ENCODE measurements around the gene KIF25. TPM values are rescaled to one million over a fixed set of nuclear protein-coding genes. Genes with fewer than 3 reads are reported as not detected.

The KIF25 gene
- not detected for polyA plus RNA-seq (2012; ENCODE audit: insufficient read length, low read depth)

- TF ChIP-seq REST (IDR thresholded peaks at IDR 0.05; ENCODE audit: insufficient read depth in 1 of 2, low read depth in 2 of 2, low read length in 2 of 2) (no peak), POLR2AphosphoS5 (IDR thresholded peaks at IDR 0.05; ENCODE audit: low read depth, low read length) (no peak), SIN3A (IDR thresholded peaks at IDR 0.05; ENCODE audit: borderline replicate concordance, insufficient read depth, low read length) (no peak), TAF1 (IDR thresholded peaks at IDR 0.05; ENCODE audit: borderline replicate concordance, insufficient read depth, low read length) (no peak), FOXP2 (optimal IDR thresholded peaks at IDR 0.05; ENCODE audit: borderline replicate concordance, extremely low read depth, extremely low read length, insufficient read depth) (no peak)
These were observed at the start of gene KIF25 for GRCh38 chr6:167997642-167998041. Gene KIF25, plus strand, starts transcription at chr6:167997671. Its CDS starts 31,915 bp downstream, at chr6:168029586.

- TF ChIP-seq SIN3A (IDR thresholded peaks at IDR 0.05; ENCODE audit: borderline replicate concordance, insufficient read depth, low read length) (no peak), REST (IDR thresholded peaks at IDR 0.05; ENCODE audit: insufficient read depth in 1 of 2, low read depth in 2 of 2, low read length in 2 of 2) (no peak), POLR2AphosphoS5 (IDR thresholded peaks at IDR 0.05; ENCODE audit: low read depth, low read length) (no peak), TAF1 (IDR thresholded peaks at IDR 0.05; ENCODE audit: borderline replicate concordance, insufficient read depth, low read length) (no peak), FOXP2 (optimal IDR thresholded peaks at IDR 0.05; ENCODE audit: borderline replicate concordance, extremely low read depth, extremely low read length, insufficient read depth) (no peak)
These were observed 49.8 kb upstream of the KIF25 start for GRCh38 chr6:167947716-167948115.

- TF ChIP-seq TAF1 (IDR thresholded peaks at IDR 0.05; ENCODE audit: borderline replicate concordance, insufficient read depth, low read length) = no peak
- TF ChIP-seq POLR2AphosphoS5 (IDR thresholded peaks at IDR 0.05; ENCODE audit: low read depth, low read length) = no peak
- TF ChIP-seq SIN3A (IDR thresholded peaks at IDR 0.05; ENCODE audit: borderline replicate concordance, insufficient read depth, low read length) = no peak
- no peak for TF ChIP-seq REST (IDR thresholded peaks at IDR 0.05; ENCODE audit: insufficient read depth in 1 of 2, low read depth in 2 of 2, low read length in 2 of 2)
- TF ChIP-seq FOXP2 (optimal IDR thresholded peaks at IDR 0.05; ENCODE audit: borderline replicate concordance, extremely low read depth, extremely low read length, insufficient read depth) = no peak
These were observed 48.8 kb upstream of the KIF25 start for GRCh38 chr6:167948716-167949115.

- no peak for TF ChIP-seq REST (IDR thresholded peaks at IDR 0.05; ENCODE audit: insufficient read depth in 1 of 2, low read depth in 2 of 2, low read length in 2 of 2)
- TF ChIP-seq TAF1 (IDR thresholded peaks at IDR 0.05; ENCODE audit: borderline replicate concordance, insufficient read depth, low read length) = no peak
- TF ChIP-seq SIN3A (IDR thresholded peaks at IDR 0.05; ENCODE audit: borderline replicate concordance, insufficient read depth, low read length) = no peak
- TF ChIP-seq POLR2AphosphoS5 (IDR thresholded peaks at IDR 0.05; ENCODE audit: low read depth, low read length) = no peak
- no peak for TF ChIP-seq FOXP2 (optimal IDR thresholded peaks at IDR 0.05; ENCODE audit: borderline replicate concordance, extremely low read depth, extremely low read length, insufficient read depth)
These were observed 48.3 kb upstream of the KIF25 start for GRCh38 chr6:167949121-167949684.

All from PFSK-1 (cell line).